H1 (cell line): ENCODE measurements around the gene DAAM1. TPM values are rescaled to one million over a fixed set of nuclear protein-coding genes. Genes with fewer than 3 reads are reported as not detected.

ENCODE experiments used
- CTCF ChIA-PET: fragments of 300-600 bp; sonication (Branson Sonifier 250); formaldehyde crosslinking; loops from one replicate; lab custom pipeline; 2021; ENCODE audit not compliant: partially characterized antibody; lab: Charles Lee
- POLR2A ChIA-PET: fragments of 300-600 bp; sonication (Branson Sonifier 250); formaldehyde crosslinking; loops from one replicate; lab custom pipeline; 2021; ENCODE audit warnings: inconsistent platforms; ENCODE audit not compliant: partially characterized antibody; lab: Charles Lee
- DNase-seq, 2 experiments: peaks; one replicate each; pipeline versions ENCODE4 v3.0.0 to v3.0.0-alpha.2; 2010 to 2022; ENCODE audit warnings: low spot score in 2 of 2, low read depth in 1 of 2, mixed read lengths in 1 of 2
- FAIRE-seq: peaks from 2 replicates; lab custom pipeline; 2011; peaks lifted over from hg19 to GRCh38; lab: Jason Lieb, UNC
- H2AFZ ChIP-seq: 2 replicates; pipeline ENCODE4 v1.8.1; 2012; ENCODE audit warnings: low read length, inconsistent platforms
- H2AK5ac ChIP-seq: 2 replicates; pipeline ENCODE4 v1.6.1; 2013; ENCODE audit warnings: low read depth, low read length
- H2BK120ac ChIP-seq: replicated peaks from 2 replicates; pipeline ENCODE3; 2013; ENCODE audit warnings: low read depth, low read length, inconsistent platforms
- H2BK12ac ChIP-seq: 2 replicates; pipeline ENCODE4 v1.6.1; 2013; ENCODE audit warnings: low read depth, low read length
- H2BK15ac ChIP-seq: 2 replicates; pipeline ENCODE4 v1.6.1; 2013; ENCODE audit warnings: low read length
- H2BK20ac ChIP-seq: 2 replicates; pipeline ENCODE4 v1.6.1; 2013; ENCODE audit warnings: low read length
- H2BK5ac ChIP-seq: 2 replicates; pipeline ENCODE4 v1.6.1; 2013; ENCODE audit warnings: low read depth, low read length
- H3K14ac ChIP-seq: 2 replicates; pipeline ENCODE4 v1.6.1; 2013; ENCODE audit warnings: inconsistent platforms; ENCODE audit not compliant: insufficient read length
- H3K18ac ChIP-seq: 2 replicates; pipeline ENCODE4 v1.6.1; 2013; ENCODE audit warnings: low read length; ENCODE audit errors: extremely low read depth
- H3K23ac ChIP-seq: 2 replicates; pipeline ENCODE4 v1.6.1; 2013; ENCODE audit warnings: inconsistent platforms; ENCODE audit not compliant: insufficient read length
- H3K23me2 ChIP-seq: 2 replicates; pipeline ENCODE4 v1.6.1; 2013; ENCODE audit warnings: low read depth, low read length
- H3K27ac ChIP-seq: 2 replicates; pipeline ENCODE4 v1.6.1; 2011; ENCODE audit warnings: low read depth, low read length, inconsistent platforms
- H3K27me3 ChIP-seq, 4 experiments: replicated peaks in 1 of 4; 1 replicate in 1 of 4; 2 replicates in 3 of 4; pipeline versions ENCODE4 v1.6.1 to v1.8.1; 2011 to 2013; ENCODE audit warnings: low read length in 3 of 4, mild to moderate bottlenecking in 3 of 4, inconsistent platforms in 2 of 4, mixed read lengths in 2 of 4, moderate library complexity in 1 of 4; ENCODE audit not compliant: control insufficient read depth in 3 of 4, insufficient read depth in 3 of 4; ENCODE audit errors: extremely low read depth in 1 of 4
- H3K36me3 ChIP-seq, 4 experiments: 2 replicates each; pipeline versions ENCODE4 v1.6.1 to v1.8.1; 2011 to 2013; ENCODE audit warnings: mild to moderate bottlenecking in 4 of 4, low read length in 3 of 4, moderate library complexity in 2 of 4, control low read depth in 1 of 4, inconsistent platforms in 1 of 4; ENCODE audit not compliant: insufficient read depth in 4 of 4, control insufficient read depth in 2 of 4
- H3K4ac ChIP-seq: replicated peaks from 2 replicates; pipeline ENCODE3; 2013; ENCODE audit warnings: low read length, low read depth, mixed read lengths, inconsistent platforms; ENCODE audit not compliant: insufficient read length
- H3K4me1 ChIP-seq, 4 experiments: replicated peaks in 1 of 4; 1 replicate in 1 of 4; 2 replicates in 3 of 4; pipeline versions ENCODE4 v1.6.1 to v1.8.1; 2011 to 2013; ENCODE audit warnings: low read length in 3 of 4, inconsistent platforms in 2 of 4, mixed read lengths in 1 of 4; ENCODE audit not compliant: insufficient read depth in 4 of 4, control insufficient read depth in 3 of 4
- H3K4me2 ChIP-seq, 2 experiments: 2 replicates each; pipeline versions ENCODE4 v1.6.1 to v1.8.1; 2011 to 2013; ENCODE audit warnings: low read depth in 2 of 2, low read length in 2 of 2, control low read depth in 1 of 2, inconsistent platforms in 1 of 2, mild to moderate bottlenecking in 1 of 2; ENCODE audit not compliant: insufficient read depth in 1 of 2
- H3K4me3 ChIP-seq, 4 experiments: fragments of 200-600, 300-600 bp in 1 of 4; sonication (generic), shearing (Covaris generic), sonication (Bioruptor Twin) in 1 of 4; 2 replicates each; pipeline versions ENCODE4 v1.5.1 to v1.8.1; 2011 to 2016; ENCODE audit warnings: low read length in 4 of 4, low read depth in 3 of 4, control low read depth in 2 of 4, inconsistent platforms in 2 of 4, mild to moderate bottlenecking in 2 of 4, mixed read lengths in 1 of 4, moderate library complexity in 1 of 4; ENCODE audit not compliant: insufficient read depth in 2 of 4; ENCODE audit errors: extremely low read depth in 1 of 4
- H3K56ac ChIP-seq: replicated peaks from 2 replicates; pipeline ENCODE3; 2013; ENCODE audit warnings: low read depth, mild to moderate bottlenecking, mixed read lengths, low read length, inconsistent platforms; ENCODE audit not compliant: insufficient read length
- H3K79me1 ChIP-seq: 2 replicates; pipeline ENCODE4 v1.6.1; 2013; ENCODE audit warnings: low read depth, low read length, control low read depth
- H3K79me2 ChIP-seq, 2 experiments: 2 replicates each; pipeline versions ENCODE4 v1.6.1 to v1.8.1; 2012 to 2013; ENCODE audit warnings: low read length in 2 of 2, mild to moderate bottlenecking in 2 of 2, inconsistent platforms in 1 of 2; ENCODE audit not compliant: insufficient read depth in 2 of 2, control insufficient read depth in 1 of 2
- H3K9ac ChIP-seq, 4 experiments: replicated peaks in 1 of 4; 1 replicate in 1 of 4; 2 replicates in 3 of 4; pipeline versions ENCODE4 v1.6.1 to v1.8.1; 2011 to 2013; ENCODE audit warnings: low read depth in 3 of 4, low read length in 3 of 4, control low read depth in 2 of 4, mild to moderate bottlenecking in 2 of 4, moderate library complexity in 2 of 4, inconsistent platforms in 1 of 4; ENCODE audit errors: extremely low read depth in 1 of 4
- H3K9me3 ChIP-seq, 2 experiments: 2 replicates each; pipeline versions ENCODE4 v1.6.1 to v1.8.1; 2012 to 2013; ENCODE audit warnings: mild to moderate bottlenecking in 2 of 2, moderate library complexity in 2 of 2, control low read depth in 1 of 2, inconsistent platforms in 1 of 2, low read depth in 1 of 2, low read length in 1 of 2, mixed read lengths in 1 of 2; ENCODE audit not compliant: insufficient read depth in 2 of 2
- H4K20me1 ChIP-seq, 2 experiments: replicated peaks in 1 of 2; 2 replicates each; pipeline versions ENCODE3 to v1.8.1; 2011 to 2013; ENCODE audit warnings: inconsistent platforms in 2 of 2, low read length in 2 of 2, mild to moderate bottlenecking in 1 of 2; ENCODE audit not compliant: insufficient read depth in 2 of 2, control insufficient read depth in 1 of 2
- H4K5ac ChIP-seq: 2 replicates; pipeline ENCODE4 v1.6.1; 2013; ENCODE audit warnings: low read length, low read depth, mixed read lengths, inconsistent platforms; ENCODE audit not compliant: insufficient read length
- H4K8ac ChIP-seq: 2 replicates; pipeline ENCODE4 v1.8.0; 2013; ENCODE audit warnings: mild to moderate bottlenecking, moderate library complexity, low read length, inconsistent platforms; ENCODE audit not compliant: insufficient read depth; ENCODE audit errors: extremely low read depth
- H4K91ac ChIP-seq: replicated peaks from 2 replicates; pipeline ENCODE3; 2013; ENCODE audit warnings: low read length, mixed read lengths, inconsistent platforms; ENCODE audit not compliant: insufficient read length
- KDM5A ChIP-seq: fragments of 200-600 bp; IDR thresholded peaks from 2 replicates; pipeline ENCODE4 v1.7.1; 2012; ENCODE audit warnings: mild to moderate bottlenecking, low read length, inconsistent platforms, mixed read lengths
- WGBS, 2 experiments: shearing (Covaris generic) in 1 of 2; methylation state at CpG; one replicate each; pipeline versions ENCODE4 v1.1.6 to v1.1.7; 2013 to 2015; ENCODE audit warnings: low lambda C conversion rate in 2 of 2, mixed read lengths in 2 of 2, inconsistent platforms in 1 of 2, low coverage in 1 of 2, missing lambda C conversion rate in 1 of 2; ENCODE audit not compliant: insufficient replicate concordance in 2 of 2, insufficient coverage in 1 of 2, insufficient read length in 1 of 2; ENCODE audit errors: extremely low coverage in 1 of 2, missing lambda C conversion rate in 1 of 2; 5-methylcytosine and 5-hydroxymethylcytosine counted together
- polyA plus RNA-seq, 7 experiments: library from polyadenylated mRNA; depleted of rRNA in 3 of 7; stranded (reverse) in 5 of 7; unstranded in 2 of 7; fragments of >200 nt in 5 of 7; fragments of 200-250 nt in 2 of 7; gene quantifications; 1 replicate in 5 of 7; 2 replicates in 1 of 7; 4 replicates in 1 of 7; pipeline versions ENCODE4 v1.2.1 to v1.2.3, GENCODE V29; 2011 to 2013; ENCODE audit warnings: missing spikeins in 2 of 7, mixed read lengths in 2 of 7
- total RNA-seq: library from RNA; stranded (reverse); fragmentation: NEBNext Ultra II Directional; extraction: Animal tissue kit (Norgen Biotek cat#: 25700); gene quantifications from 2 replicates; pipeline ENCODE4 v1.2.1, GENCODE V29; 2021

Gene DAAM1
- total and polyA plus RNA-seq, 2 of the 8 experiments (the other 6 are each of a cell fraction or from before 2014, with no cell fraction given), result 5.0 to 44.9 TPM

GRCh38 chr14:59371771-59372170 is 183.3 kb downstream of the DAAM1 start:
- no peak for DNase-seq
- H3K36me3 ChIP-seq, result no peaks in the 10 kb centered on the region
- no peak overlapping the region for H4K5ac ChIP-seq
- H3K79me1 ChIP-seq, result no peaks in the 10 kb centered on the region
- no peak overlapping the region for H3K4ac ChIP-seq
- no peak overlapping the region for H4K91ac ChIP-seq
- H2BK15ac ChIP-seq, result no peak overlapping the region
- no peaks in the 10 kb centered on the region for H3K23me2 ChIP-seq
- no peaks in the 10 kb centered on the region for H4K20me1 ChIP-seq
- POLR2A ChIA-PET, result no interaction called here
- H3K9me3 ChIP-seq, result no peaks in the 10 kb centered on the region
- H2BK120ac ChIP-seq, result no peak overlapping the region
- no peak overlapping the region for H2AFZ ChIP-seq
- H3K18ac ChIP-seq, result no peak overlapping the region
- FAIRE-seq, result no peak
- no peaks in the 10 kb centered on the region for H3K4me1 ChIP-seq
- H3K23ac ChIP-seq, result no peak overlapping the region
- CTCF ChIA-PET, result interaction anchor here (1.4 kb wide), 1 partner anchor 52 kb away, joined by 4 read pairs; no protein-coding TSS in a partner anchor
- H4K8ac ChIP-seq, result no peak overlapping the region
- H2BK5ac ChIP-seq, result no peak overlapping the region
- no peak overlapping the region for H2BK20ac ChIP-seq
- H3K4me2 ChIP-seq, result no peak overlapping the region
- H2AK5ac ChIP-seq, result no peak overlapping the region
- H3K27ac ChIP-seq, result no peak overlapping the region
- no peak overlapping the region for H3K14ac ChIP-seq
- H3K4me3 ChIP-seq, result no peak overlapping the region
- H3K27me3 ChIP-seq, result peaks cover 0 to 1% (median 0%) of the 10 kb centered on the region in 4 experiments; a peak in 1 of 7 replicates
- no peak overlapping the region for H3K56ac ChIP-seq
- H2BK12ac ChIP-seq, result no peak overlapping the region
- H3K79me2 ChIP-seq, result no peaks in the 10 kb centered on the region
- 97% methylated on average over 2 of the region's 2 CpGs; no CpG with 5 or more reads in 1 of the 2 experiments for WGBS, 2 experiments
- H3K9ac ChIP-seq, result no peak overlapping the region
- TF ChIP-seq KDM5A, result no peak
